Mesothelial cell of epicardium (in vitro differentiated cells): ENCODE measurements around the gene COL15A1. TPM values are rescaled to one million over a fixed set of nuclear protein-coding genes. Genes with fewer than 3 reads are reported as not detected.
"Not testable (repeated sequence)": the region's sequence is repeated elsewhere in the genome, so short reads cannot be mapped to it uniquely, and the experiment has no call there.

ENCODE experiments used
- DNase-seq, 2 experiments: peaks; one replicate each; pipeline ENCODE4 v3.0.0; 2021; ENCODE audit warnings: low spot score in 2 of 2; ENCODE audit not compliant: unreplicated experiment in 2 of 2
- H3K27ac Mint-ChIP-seq: 2 replicates; pipeline ENCODE4 v1.8.0; 2021; ENCODE audit warnings: mixed read lengths
- H3K27me3 Mint-ChIP-seq: 2 replicates; pipeline ENCODE4 v1.8.0; 2021; ENCODE audit warnings: low read depth, mixed read lengths
- H3K36me3 Mint-ChIP-seq: 2 replicates; pipeline ENCODE4 v1.8.0; 2021; ENCODE audit warnings: mixed read lengths
- H3K4me1 Mint-ChIP-seq: 2 replicates; pipeline ENCODE4 v1.8.0; 2021; ENCODE audit warnings: mixed read lengths
- H3K4me3 Mint-ChIP-seq: 2 replicates; pipeline ENCODE4 v1.8.0; 2021; ENCODE audit warnings: mild to moderate bottlenecking, moderate library complexity, mixed read lengths
- H3K9me3 Mint-ChIP-seq: 2 replicates; pipeline ENCODE4 v1.8.0; 2021; ENCODE audit warnings: mixed read lengths
- total RNA-seq: library from RNA; stranded (reverse); gene quantifications from 3 replicates; pipeline ENCODE4 v1.2.1, GENCODE V29; 2021
- TF ChIP-seq, protein P1 (sequence below): fragments of 200-600 bp; sonication (generic); IDR thresholded peaks from one replicate; pipeline ENCODE4 v1.5.0; 2021; ENCODE audit warnings: antibody characterized with exemption; ENCODE audit not compliant: unreplicated experiment

COL15A1 gene
- total RNA-seq, 1 donor from 2014 or later = 50.1 TPM

DNA sequence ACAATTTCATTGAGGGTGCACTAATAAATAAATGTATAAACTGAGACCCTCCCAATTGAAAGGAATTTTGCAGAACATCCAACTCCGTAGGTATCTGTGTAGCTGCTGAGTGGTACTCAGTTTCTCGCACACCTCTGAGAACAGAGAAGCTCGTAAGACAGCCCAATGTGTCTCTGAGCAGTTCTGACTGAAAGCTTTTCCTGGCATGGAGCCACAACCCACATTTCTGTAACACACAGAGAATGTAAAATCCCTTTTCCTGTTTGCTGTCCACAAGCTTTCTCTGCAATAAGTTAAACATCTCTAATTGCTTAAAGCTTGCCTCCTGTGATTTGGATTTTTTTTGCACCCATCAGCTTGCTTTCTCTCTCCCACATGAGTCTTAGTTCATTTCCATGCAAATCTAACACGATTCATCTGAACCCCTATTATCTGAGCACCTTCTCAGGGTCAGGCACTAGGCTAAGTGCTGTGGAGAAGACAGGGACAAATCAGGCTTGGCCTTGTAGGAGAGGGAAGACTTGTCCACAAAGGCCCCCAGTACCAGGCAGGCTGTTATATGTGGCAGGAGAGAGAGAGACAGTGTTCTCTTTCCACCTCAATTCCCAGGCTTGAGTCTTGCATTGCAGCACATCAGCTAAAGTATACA is 44.2 kb upstream of the COL15A1 start:
- Mint-ChIP-seq H3K27me3 (peaks cover 3% of the 10 kb centered on the region), H3K9me3 (peaks cover 22% of the 10 kb centered on the region), H3K4me3 (no peak overlapping the region), H3K4me1 (peaks cover 12% of the 10 kb centered on the region), H3K27ac (no peak overlapping the region), H3K36me3 (peaks cover 2% of the 10 kb centered on the region)
- TF ChIP-seq, protein P1, sequence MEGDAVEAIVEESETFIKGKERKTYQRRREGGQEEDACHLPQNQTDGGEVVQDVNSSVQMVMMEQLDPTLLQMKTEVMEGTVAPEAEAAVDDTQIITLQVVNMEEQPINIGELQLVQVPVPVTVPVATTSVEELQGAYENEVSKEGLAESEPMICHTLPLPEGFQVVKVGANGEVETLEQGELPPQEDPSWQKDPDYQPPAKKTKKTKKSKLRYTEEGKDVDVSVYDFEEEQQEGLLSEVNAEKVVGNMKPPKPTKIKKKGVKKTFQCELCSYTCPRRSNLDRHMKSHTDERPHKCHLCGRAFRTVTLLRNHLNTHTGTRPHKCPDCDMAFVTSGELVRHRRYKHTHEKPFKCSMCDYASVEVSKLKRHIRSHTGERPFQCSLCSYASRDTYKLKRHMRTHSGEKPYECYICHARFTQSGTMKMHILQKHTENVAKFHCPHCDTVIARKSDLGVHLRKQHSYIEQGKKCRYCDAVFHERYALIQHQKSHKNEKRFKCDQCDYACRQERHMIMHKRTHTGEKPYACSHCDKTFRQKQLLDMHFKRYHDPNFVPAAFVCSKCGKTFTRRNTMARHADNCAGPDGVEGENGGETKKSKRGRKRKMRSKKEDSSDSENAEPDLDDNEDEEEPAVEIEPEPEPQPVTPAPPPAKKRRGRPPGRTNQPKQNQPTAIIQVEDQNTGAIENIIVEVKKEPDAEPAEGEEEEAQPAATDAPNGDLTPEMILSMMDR = no peak
- no peak for DNase-seq

DNA sequence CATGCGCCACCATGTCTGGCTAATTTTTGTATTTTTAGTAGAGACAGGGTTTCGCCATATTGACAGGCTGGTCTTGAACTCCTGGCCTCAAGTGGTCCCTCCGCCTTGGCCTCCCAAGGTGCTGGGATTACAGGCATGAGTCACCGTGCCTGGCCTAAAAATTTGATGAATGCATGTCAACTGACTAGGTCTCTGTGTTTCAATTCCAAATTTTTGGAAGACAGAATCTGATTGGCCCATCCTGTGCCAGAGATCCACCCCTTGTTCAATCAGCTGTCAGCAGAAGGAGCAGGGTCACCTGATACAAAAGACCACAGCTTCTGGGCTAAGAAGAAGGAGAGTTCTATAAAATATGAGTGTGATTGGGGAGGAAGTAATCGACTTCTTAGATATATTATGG is 43.5 kb upstream of the COL15A1 start:
- TF ChIP-seq, protein P1 = no peak
- H3K4me1 Mint-ChIP-seq = peaks cover 12% of the 10 kb centered on the region
- no peak overlapping the region for H3K27ac Mint-ChIP-seq
- H3K27me3 Mint-ChIP-seq = peaks cover 3% of the 10 kb centered on the region
- H3K9me3 Mint-ChIP-seq = peaks cover 22% of the 10 kb centered on the region
- no peak for DNase-seq
- no peak overlapping the region for H3K4me3 Mint-ChIP-seq
- peaks cover 2% of the 10 kb centered on the region for H3K36me3 Mint-ChIP-seq

DNA sequence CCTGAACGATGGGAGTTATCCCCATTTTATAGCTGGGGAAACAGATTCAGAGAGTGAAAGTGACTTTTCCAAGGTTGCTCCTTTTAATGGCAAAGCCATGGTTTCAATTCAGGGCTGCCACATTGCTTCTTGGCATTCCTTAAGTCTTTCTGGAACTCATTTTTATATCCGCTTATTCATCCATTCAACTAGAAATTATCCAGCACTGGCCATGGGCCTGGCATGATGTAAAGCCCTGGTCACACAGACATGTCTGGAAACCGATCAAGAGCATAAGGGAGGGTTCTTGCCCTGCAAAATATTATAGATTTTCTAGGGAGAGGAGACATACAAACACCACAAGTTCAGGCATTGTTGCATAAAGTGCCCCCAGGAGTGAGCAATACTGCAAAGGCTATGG is 43.0 kb upstream of the COL15A1 start:
- Mint-ChIP-seq H3K27ac (no peak overlapping the region), H3K36me3 (peaks cover 2% of the 10 kb centered on the region), H3K4me3 (no peak overlapping the region), H3K9me3 (peaks cover 17% of the 10 kb centered on the region), H3K27me3 (peaks cover 3% of the 10 kb centered on the region), H3K4me1 (peaks cover 12% of the 10 kb centered on the region)
- DNase-seq = no peak
- TF ChIP-seq, protein P1 = no peak

DNA sequence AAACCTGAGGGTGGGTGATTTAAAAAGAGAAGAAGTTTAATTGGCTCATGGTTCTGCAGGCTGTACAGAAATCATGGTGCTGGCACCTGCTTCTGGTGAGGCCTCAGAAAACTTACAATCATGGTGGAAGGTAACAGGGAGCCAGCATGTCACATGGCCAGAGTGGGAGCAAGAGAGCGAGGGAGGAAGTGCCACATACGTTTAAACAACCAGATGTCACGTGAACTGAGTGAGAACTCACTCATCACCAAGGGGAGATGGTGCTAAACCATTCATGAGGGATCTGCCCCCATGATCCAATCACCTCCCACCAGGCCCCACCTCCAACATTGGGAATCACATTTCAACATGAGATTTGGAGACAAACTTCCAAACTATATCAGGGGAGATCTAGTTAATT is 41.9 kb upstream of the COL15A1 start:
- not testable (repeated sequence) for H3K9me3 Mint-ChIP-seq, H3K36me3 Mint-ChIP-seq, H3K27me3 Mint-ChIP-seq, H3K4me3 Mint-ChIP-seq, H3K27ac Mint-ChIP-seq, DNase-seq
- H3K4me1 Mint-ChIP-seq = peaks cover 19% of the 10 kb centered on the region

DNA sequence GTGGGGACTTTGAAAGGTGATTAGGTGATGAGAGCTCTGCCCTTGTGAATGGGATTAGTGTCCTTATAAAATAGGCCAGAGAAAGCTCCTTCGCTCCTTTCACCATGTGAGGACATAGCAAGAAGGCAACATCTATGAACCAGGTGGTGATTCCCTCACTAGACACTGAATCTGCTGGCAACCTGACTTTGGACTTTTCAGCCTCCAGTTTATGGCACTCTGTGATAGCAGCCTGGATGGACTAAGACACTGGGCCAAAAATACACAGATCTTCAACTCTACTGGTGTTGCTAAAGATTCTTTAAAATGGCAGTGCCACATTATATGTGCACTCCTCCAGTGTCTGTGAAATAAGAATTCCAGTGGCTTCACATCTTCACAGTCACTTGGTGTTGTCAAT is 41.2 kb upstream of the COL15A1 start:
- H3K27ac Mint-ChIP-seq = no peak overlapping the region
- peaks cover 3% of the 10 kb centered on the region for H3K27me3 Mint-ChIP-seq
- H3K4me1 Mint-ChIP-seq = peaks cover 25% of the 10 kb centered on the region
- TF ChIP-seq, protein P1 = no peak
- H3K4me3 Mint-ChIP-seq = no peak overlapping the region
- no peaks in the 10 kb centered on the region for H3K36me3 Mint-ChIP-seq
- no peak for DNase-seq
- no peaks in the 10 kb centered on the region for H3K9me3 Mint-ChIP-seq

DNA sequence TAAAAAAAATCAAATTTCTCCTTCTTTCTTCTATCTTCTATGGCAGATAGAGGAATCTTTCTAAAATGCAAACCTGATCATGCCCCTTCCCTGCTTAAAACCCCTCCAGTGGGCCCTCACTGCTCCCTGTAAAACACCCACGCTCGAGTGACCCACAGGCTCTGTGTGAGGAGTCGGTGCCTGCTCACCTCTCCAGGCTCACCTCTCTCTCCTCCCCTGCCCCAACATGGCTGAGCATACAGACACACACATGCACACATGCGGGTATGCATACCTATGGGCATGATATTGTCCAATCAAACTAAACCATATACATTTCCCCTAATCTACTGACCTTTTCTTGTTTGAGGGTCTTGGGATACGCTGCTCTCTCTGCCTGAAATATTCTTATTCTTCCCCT is 40.8 kb upstream of the COL15A1 start:
- H3K4me3 Mint-ChIP-seq = no peak overlapping the region
- H3K4me1 Mint-ChIP-seq = peaks cover 25% of the 10 kb centered on the region
- no peaks in the 10 kb centered on the region for H3K9me3 Mint-ChIP-seq
- no peaks in the 10 kb centered on the region for H3K36me3 Mint-ChIP-seq
- TF ChIP-seq, protein P1 = no peak
- DNase-seq = no peak
- H3K27me3 Mint-ChIP-seq = peaks cover 3% of the 10 kb centered on the region
- no peak overlapping the region for H3K27ac Mint-ChIP-seq
